Glomerular visceral epithelial cell (primary cell): ENCODE measurements around the gene SMIM24.
"Not testable (repeated sequence)": the region's sequence is repeated elsewhere in the genome, so short reads cannot be mapped to it uniquely, and the experiment has no call there.

Source experiments
- DNase-seq: peaks from one replicate; pipeline ENCODE4 v3.0.0-alpha.2; 2016; ENCODE audit errors: extremely low spot score

Gene SMIM24

DNA sequence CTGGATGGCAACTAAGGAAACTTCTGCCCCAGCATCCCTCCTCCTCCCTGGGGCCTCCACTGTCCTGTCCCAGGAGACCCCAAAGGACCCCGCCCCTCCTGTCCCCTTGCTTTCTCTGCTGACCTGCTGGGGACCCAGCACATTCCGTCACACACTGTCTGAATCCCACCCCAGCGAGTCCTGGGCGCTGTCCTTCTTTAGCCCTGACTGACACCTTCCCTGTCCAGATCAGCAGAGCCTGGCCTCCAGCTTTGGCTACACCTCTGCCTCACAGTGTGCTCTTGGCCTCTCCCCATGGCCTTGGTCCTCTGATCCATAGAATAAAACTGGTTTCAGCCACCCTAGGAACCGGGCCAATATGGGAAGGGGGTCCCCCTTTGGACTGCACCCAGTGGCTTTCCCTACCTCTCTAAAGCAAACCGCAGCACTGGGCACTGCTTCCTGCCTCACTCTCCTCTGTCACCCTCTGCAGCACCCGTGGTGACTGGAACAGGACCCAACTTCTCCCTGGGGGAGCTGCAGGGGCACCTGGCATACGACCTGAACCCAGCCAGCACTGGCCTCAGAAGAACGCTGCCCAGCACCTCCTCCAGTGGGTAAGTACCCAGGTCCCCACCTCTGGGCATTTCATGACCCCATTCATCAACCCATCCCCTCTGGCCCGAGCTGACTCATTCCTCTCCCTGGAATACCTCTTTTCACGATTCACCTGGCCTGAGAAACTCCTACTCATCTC, 46.4 kb downstream of the SMIM24 start:
- no peak for DNase-seq

DNA sequence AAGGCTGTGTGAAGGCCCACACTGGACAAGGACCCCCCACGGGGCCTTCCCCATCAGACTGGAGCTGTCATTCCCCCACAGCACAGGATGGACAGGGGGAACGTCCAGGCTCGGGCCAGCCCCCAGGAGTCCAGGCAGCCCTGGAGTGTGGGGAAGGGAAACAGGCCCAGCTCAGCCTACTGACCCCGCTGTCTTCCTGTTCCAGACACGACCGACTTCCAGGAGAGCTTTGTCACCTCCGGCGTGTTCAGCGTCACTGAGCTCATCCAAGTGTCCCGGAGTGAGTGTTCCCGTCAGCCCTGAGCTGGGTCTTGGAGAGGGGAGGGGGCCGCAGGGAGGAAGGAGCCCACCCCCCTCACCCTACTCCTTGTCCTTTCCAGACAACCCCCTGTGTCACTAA, 47.0 kb downstream of the SMIM24 start:
- no peak for DNase-seq

DNA sequence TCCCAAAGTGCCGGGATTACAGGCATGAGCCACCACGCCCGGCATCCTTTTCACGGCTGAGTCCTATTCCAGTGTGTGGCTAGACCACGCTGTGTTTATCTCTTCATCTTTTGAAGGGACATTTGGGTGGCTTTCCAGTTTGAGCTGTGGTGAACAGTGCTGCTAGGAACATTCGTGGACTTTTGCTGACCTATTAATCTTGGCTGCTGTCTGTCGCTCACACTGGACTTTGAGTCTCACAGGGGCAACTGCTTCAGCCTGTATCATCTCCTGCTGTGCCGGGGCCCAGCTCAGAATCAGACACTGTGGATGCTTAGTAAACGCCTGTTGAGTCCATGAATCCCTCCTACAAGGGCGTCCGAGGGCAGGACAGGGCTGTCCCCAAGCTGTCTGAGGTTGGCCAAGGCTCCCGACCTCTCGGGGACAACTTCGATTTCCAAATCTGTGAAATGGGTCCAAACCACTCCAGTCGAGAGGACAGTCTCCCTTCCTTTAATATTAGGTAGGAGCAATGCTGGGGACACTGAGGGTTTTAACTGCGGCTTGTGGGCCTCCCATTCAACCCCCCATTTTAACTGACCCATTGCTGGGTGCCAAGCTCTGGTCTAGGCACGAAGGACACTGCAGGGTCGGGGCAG, 48.4 kb downstream of the SMIM24 start:
- DNase-seq: no peak

DNA sequence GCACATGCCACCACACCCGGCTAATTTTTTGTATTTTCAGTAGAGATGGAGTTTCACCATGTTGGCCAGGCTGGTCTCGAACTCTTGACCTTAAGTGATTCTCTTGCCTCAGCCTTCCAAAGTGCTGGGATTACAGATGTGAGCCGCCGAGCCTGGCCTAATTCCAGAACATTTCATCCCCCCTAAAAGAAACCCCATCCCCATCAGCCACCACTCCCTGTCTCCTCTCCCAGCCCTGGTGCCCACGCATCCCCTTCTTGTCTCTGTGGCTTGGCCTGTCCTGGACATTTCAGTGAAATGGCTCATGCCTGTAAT, 50.0 kb downstream of the SMIM24 start:
- not testable (repeated sequence) for DNase-seq

DNA sequence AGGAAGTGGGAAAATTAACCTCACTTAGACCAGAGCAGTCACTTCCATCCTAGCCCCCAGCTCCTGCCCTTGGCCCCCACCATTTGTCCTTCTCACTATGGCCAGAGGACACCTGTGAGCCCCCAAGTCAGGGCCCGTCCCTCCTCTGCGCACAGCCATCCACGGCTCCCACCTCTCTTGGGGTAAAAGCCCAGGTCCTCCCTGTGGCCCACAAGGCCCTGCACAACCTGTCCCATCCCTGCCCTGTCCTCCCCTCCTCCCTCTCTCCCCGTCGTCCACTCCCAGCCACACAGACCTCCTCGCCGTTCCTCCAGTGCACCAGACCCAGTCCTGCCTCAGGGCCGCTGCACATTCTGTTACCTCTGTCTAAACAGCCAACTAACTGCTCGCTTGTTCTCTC, 53.9 kb downstream of the SMIM24 start:
- no peak for DNase-seq
